Activated T-helper 1 cell treated with anti-CD3 and anti-CD28 coated beads, Interleukin-12 subunit alpha, Interleukin-12 subunit beta, Interleukin-2, Interleukin-4 antibody, amounts not matched to agents 30 ng/mL and 10 ng/mL and 1 ng/mL, durations not matched to agents 14 hours and 24 hours and 36 hours (primary cell): ENCODE data around the gene ASTN1. TPM values are rescaled to one million over a fixed set of nuclear protein-coding genes. Genes with fewer than 3 reads are reported as not detected.

Experiments used
- DNase-seq: peaks from one replicate; pipeline ENCODE4 v3.0.0; 2021; ENCODE audit warnings: low spot score
- H3K27ac Mint-ChIP-seq: one replicate; pipeline ENCODE4 v1.8.0; 2021; ENCODE audit warnings: mild to moderate bottlenecking, mixed read lengths
- H3K27me3 Mint-ChIP-seq: one replicate; pipeline ENCODE4 v1.8.0; 2022; ENCODE audit warnings: mild to moderate bottlenecking, moderate library complexity, mixed read lengths; ENCODE audit not compliant: insufficient read depth
- H3K36me3 Mint-ChIP-seq: one replicate; pipeline ENCODE4 v1.8.0; 2021; ENCODE audit warnings: low read depth, mixed read lengths
- H3K4me1 Mint-ChIP-seq: one replicate; pipeline ENCODE4 v1.8.0; 2021; ENCODE audit warnings: low read depth, mixed read lengths
- H3K4me3 Mint-ChIP-seq: one replicate; pipeline ENCODE4 v1.8.0; 2021; ENCODE audit warnings: mild to moderate bottlenecking, moderate library complexity, mixed read lengths
- H3K9me3 Mint-ChIP-seq: one replicate; pipeline ENCODE4 v1.8.0; 2021; ENCODE audit warnings: mixed read lengths
- intact Hi-C: fragments of 100-400 bp; cut with micrococcal nuclease; formaldehyde crosslinking; loops from one replicate; pipeline ENCODE4 v1.15.1; 2024
- total RNA-seq: library from RNA; stranded (reverse); gene quantifications from 2 replicates; pipeline ENCODE4 v1.2.3, GENCODE V29; 2022

The ASTN1 gene
- total RNA-seq = not detected in 2 replicates

DNA sequence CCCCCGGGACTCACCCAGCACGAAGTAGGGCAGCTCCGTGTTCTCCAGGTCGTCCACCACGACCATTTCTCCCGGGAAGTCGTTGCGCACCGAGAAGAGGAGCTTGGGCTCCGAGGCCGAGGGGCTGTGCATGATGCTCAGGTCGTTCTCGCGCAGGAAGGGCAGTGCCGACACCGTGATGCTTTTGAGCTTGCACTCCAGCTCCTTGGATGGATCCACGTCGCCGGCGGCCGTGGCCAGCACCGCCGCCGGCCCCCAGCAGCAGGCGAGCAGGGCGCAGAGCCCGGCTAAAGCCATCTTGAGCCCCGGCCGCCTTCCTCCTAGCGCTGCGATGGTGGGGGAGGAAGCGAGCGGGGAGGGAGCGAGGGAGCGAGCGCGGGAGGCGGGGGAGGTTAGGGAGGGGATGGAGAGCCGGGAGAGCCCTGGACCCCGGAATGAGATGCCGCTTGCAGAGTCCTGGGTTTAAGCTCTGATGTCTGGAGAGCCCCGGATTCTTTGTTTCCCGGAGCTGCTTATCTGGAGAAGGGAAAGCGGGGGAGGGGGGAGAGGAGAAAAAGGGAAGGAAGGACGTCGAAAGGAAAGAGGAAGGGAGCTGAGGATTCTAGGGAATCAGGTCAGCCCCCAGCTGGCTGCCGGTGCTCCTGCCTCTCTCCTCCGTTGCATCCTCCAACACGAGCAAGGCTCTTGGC, at the start of gene ASTN1:
TSS of gene ASTN1 (minus strand) at position 333 of the 689 bp plus-strand sequence. CDS start at position 297, 36 bp downstream.
- Mint-ChIP-seq H3K27me3 (peaks cover 13% of the 10 kb centered on the region), H3K4me1 (no peaks in the 10 kb centered on the region), H3K36me3 (no peaks in the 10 kb centered on the region), H3K4me3 (no peak within 1 kb of the TSS), H3K9me3 (no peaks in the 10 kb centered on the region), H3K27ac (no peak within 1 kb of the TSS)
- no peak for DNase-seq
- intact Hi-C loops = no loop called here

- DNase-seq = no peak
- Mint-ChIP-seq H3K36me3 (no peaks in the 10 kb centered on the region), H3K4me1 (no peaks in the 10 kb centered on the region), H3K27me3 (no peaks in the 10 kb centered on the region), H3K4me3 (no peak overlapping the region), H3K9me3 (peaks cover 2% of the 10 kb centered on the region), H3K27ac (no peak overlapping the region)
- intact Hi-C loops = no loop called here
Observed at GRCh38 chr1:177211231-177211630, 46.7 kb upstream of the ASTN1 start.

- Mint-ChIP-seq H3K27me3 (no peaks in the 10 kb centered on the region), H3K4me1 (no peaks in the 10 kb centered on the region), H3K27ac (no peak overlapping the region), H3K36me3 (no peaks in the 10 kb centered on the region), H3K4me3 (no peak overlapping the region), H3K9me3 (no peaks in the 10 kb centered on the region)
- DNase-seq = no peak
- intact Hi-C loops = no loop called here
Observed at GRCh38 chr1:177210071-177210470, 45.6 kb upstream of the ASTN1 start.

- H3K27ac Mint-ChIP-seq = no peak overlapping the region
- intact Hi-C loops = no loop called here
Observed at GRCh38 chr1:177209357-177209756, 44.8 kb upstream of the ASTN1 start.

DNA sequence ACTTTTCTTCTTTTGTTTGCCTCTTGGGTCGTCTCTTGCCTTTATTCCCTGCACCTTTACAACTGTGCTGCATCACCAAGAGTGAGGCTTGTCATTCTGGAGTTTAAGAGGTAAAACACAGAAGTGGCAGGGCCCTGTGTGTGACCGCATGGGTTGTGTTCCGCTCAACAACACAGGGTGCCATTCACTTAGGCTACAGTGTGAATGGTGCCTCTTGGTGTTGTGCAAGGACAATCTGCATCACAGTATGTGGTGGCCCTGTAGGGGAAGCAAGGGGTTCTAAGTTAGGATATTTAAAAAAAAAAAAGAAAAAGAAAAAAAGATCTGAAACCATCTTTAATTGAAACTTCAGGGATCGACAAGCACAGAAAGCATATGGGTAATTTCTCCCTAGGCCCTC, 44.4 kb upstream of the ASTN1 start:
- no peak for DNase-seq
- Mint-ChIP-seq H3K27ac (no peak overlapping the region), H3K4me1 (no peaks in the 10 kb centered on the region), H3K4me3 (no peak overlapping the region), H3K9me3 (no peaks in the 10 kb centered on the region), H3K27me3 (no peaks in the 10 kb centered on the region), H3K36me3 (no peaks in the 10 kb centered on the region)
- intact Hi-C loops = no loop called here

More at GRCh38 chr1:177209357-177209756, 44.8 kb upstream of the ASTN1 start:
- Mint-ChIP-seq H3K4me1 (no peaks in the 10 kb centered on the region), H3K36me3 (no peaks in the 10 kb centered on the region), H3K27me3 (no peaks in the 10 kb centered on the region), H3K4me3 (no peak overlapping the region), H3K9me3 (no peaks in the 10 kb centered on the region)
- DNase-seq = no peak

- Mint-ChIP-seq H3K4me3 (no peak overlapping the region), H3K9me3 (peaks cover 3% of the 10 kb centered on the region), H3K36me3 (no peaks in the 10 kb centered on the region), H3K27ac (no peak overlapping the region), H3K27me3 (no peaks in the 10 kb centered on the region), H3K4me1 (no peaks in the 10 kb centered on the region)
- no peak for DNase-seq
- intact Hi-C loops = no loop called here
Observed at GRCh38 chr1:177206831-177207355, 42.4 kb upstream of the ASTN1 start.

DNA sequence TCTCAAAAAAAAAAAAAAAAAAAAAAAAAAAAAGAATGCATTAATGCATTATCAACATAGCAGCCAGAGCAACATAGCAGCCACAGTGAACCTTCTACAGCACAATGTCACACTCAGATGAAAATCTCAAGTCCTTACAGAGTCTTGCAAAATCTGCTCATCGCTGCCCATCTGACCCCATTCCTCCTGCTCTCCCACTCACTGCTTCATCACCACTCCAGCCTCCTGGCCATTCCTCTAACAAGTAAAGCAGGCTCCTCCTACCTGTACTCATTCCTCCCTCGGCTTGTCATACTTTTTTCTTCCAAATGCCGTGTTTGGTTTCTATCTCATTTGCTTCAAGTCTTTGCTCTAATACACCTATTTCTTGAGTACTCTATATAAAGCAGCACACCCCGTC, 35.8 kb upstream of the ASTN1 start:
- Mint-ChIP-seq H3K4me1 (no peaks in the 10 kb centered on the region), H3K27me3 (no peaks in the 10 kb centered on the region), H3K4me3 (no peak overlapping the region), H3K36me3 (no peaks in the 10 kb centered on the region), H3K9me3 (peaks cover 3% of the 10 kb centered on the region), H3K27ac (no peak overlapping the region)
- DNase-seq = no peak
- intact Hi-C loops = no loop called here

DNA sequence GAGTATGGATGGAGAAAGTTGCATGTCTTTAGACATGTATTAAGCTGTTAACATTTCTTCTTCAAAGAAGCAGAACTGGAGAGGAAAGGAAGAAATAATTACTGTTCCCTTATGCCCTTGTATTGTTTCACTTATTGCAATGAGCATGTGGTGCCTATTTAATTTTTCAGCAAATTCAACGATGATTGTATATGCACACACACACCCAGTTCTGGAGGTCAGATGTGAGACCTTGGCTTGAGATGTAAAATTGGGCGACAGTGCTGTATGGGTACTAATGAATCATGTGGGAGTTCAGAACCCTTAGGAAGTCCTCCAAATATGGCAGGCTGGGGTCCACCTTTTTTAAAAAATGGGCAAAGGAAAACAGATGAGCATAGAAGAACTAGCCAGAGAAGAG, 33.7 kb upstream of the ASTN1 start:
- Mint-ChIP-seq H3K27me3 (no peaks in the 10 kb centered on the region), H3K4me3 (no peak overlapping the region), H3K4me1 (no peaks in the 10 kb centered on the region), H3K27ac (no peak overlapping the region), H3K9me3 (no peaks in the 10 kb centered on the region), H3K36me3 (no peaks in the 10 kb centered on the region)
- DNase-seq = no peak
- intact Hi-C loops = no loop called here

GRCh38 chr1:177190308-177190970, 25.9 kb upstream of the ASTN1 start:
- no peak overlapping the region for H3K27ac Mint-ChIP-seq
- intact Hi-C loops = no loop called here
- H3K4me1 Mint-ChIP-seq = no peaks in the 10 kb centered on the region
- H3K27me3 Mint-ChIP-seq = peaks cover 2% of the 10 kb centered on the region
- no peak for DNase-seq
- H3K4me3 Mint-ChIP-seq = no peak overlapping the region
- no peaks in the 10 kb centered on the region for H3K36me3 Mint-ChIP-seq
- no peaks in the 10 kb centered on the region for H3K9me3 Mint-ChIP-seq

DNA sequence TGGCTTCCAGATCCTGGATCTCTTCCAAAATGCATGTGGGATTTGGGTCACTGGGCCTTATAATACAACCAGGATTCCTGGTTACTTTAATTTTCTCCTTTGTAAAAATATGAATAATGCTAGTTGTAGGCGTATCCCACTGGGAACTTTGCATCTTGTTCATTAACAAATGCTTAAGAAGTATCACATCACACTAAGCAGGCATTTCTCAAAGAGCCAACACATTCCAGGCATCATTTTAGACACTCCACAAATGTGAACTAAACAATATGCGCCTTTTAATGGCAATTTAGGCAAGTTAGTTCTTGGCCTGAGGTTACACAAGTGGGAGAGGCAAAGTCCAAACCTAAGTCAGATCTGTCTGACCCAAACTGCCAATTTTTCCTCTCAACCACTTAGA, 22.1 kb upstream of the ASTN1 start:
- no peaks in the 10 kb centered on the region for H3K36me3 Mint-ChIP-seq
- intact Hi-C loops = no loop called here
- no peak for DNase-seq
- no peak overlapping the region for H3K4me3 Mint-ChIP-seq
- H3K27ac Mint-ChIP-seq = no peak overlapping the region
- no peaks in the 10 kb centered on the region for H3K9me3 Mint-ChIP-seq
- peaks cover 7% of the 10 kb centered on the region for H3K4me1 Mint-ChIP-seq
- peaks cover 5% of the 10 kb centered on the region for H3K27me3 Mint-ChIP-seq

GRCh38 chr1:177185209-177185608, 20.7 kb upstream of the ASTN1 start:
- H3K9me3 Mint-ChIP-seq = no peaks in the 10 kb centered on the region
- H3K36me3 Mint-ChIP-seq = no peaks in the 10 kb centered on the region
- H3K4me1 Mint-ChIP-seq = peaks cover 11% of the 10 kb centered on the region
- H3K27me3 Mint-ChIP-seq = peaks cover 16% of the 10 kb centered on the region
- H3K4me3 Mint-ChIP-seq = no peak overlapping the region
- H3K27ac Mint-ChIP-seq = no peak overlapping the region
- DNase-seq = no peak
- intact Hi-C loops = no loop called here

GRCh38 chr1:177183836-177184235, 19.3 kb upstream of the ASTN1 start:
- intact Hi-C loops = no loop called here
- H3K4me1 Mint-ChIP-seq = peaks cover 11% of the 10 kb centered on the region
- no peaks in the 10 kb centered on the region for H3K9me3 Mint-ChIP-seq
- no peak for DNase-seq
- no peak overlapping the region for H3K4me3 Mint-ChIP-seq
- no peak overlapping the region for H3K27ac Mint-ChIP-seq
- no peaks in the 10 kb centered on the region for H3K36me3 Mint-ChIP-seq
- H3K27me3 Mint-ChIP-seq = peaks cover 21% of the 10 kb centered on the region

- DNase-seq = peak; percentile 22
- H3K27ac Mint-ChIP-seq = no peak overlapping the region
- H3K27me3 Mint-ChIP-seq = peaks cover 23% of the 10 kb centered on the region
- peak overlapping the region; percentile 26 for H3K4me3 Mint-ChIP-seq
- no peaks in the 10 kb centered on the region for H3K36me3 Mint-ChIP-seq
- intact Hi-C loops = loop anchor here (1.0 kb wide), 1 partner anchor 284 kb away; no protein-coding TSS in a partner anchor
- peaks cover 11% of the 10 kb centered on the region for H3K4me1 Mint-ChIP-seq
- H3K9me3 Mint-ChIP-seq = no peaks in the 10 kb centered on the region
Observed at GRCh38 chr1:177181631-177182291, 17.2 kb upstream of the ASTN1 start.
